Activated naive CD8-positive, alpha-beta T cell treated with anti-CD3 and anti-CD28 coated beads, Interleukin-2, amount 50 U/mL, for 24 hours (primary cell): ENCODE measurements around the gene AGPS.

Experiments
- ATAC-seq: fragments of 150-1000 bp; cut with Tn5 transposase; one replicate; pipeline ENCODE4 v1.10.0; 2021
- DNase-seq: peaks from one replicate; pipeline ENCODE4 v3.0.0; 2021
- H3K27ac Mint-ChIP-seq: one replicate; pipeline ENCODE4 v1.8.0; 2021; ENCODE audit warnings: mild to moderate bottlenecking, mixed read lengths
- H3K27me3 Mint-ChIP-seq: one replicate; pipeline ENCODE4 v1.8.0; 2021; ENCODE audit warnings: mixed read lengths
- H3K36me3 Mint-ChIP-seq: one replicate; pipeline ENCODE4 v1.8.0; 2021; ENCODE audit warnings: low read depth, mixed read lengths
- H3K4me1 Mint-ChIP-seq: one replicate; pipeline ENCODE4 v1.8.0; 2021; ENCODE audit warnings: mixed read lengths
- H3K4me3 Mint-ChIP-seq: one replicate; pipeline ENCODE4 v1.8.0; 2021; ENCODE audit warnings: mild to moderate bottlenecking, moderate library complexity, mixed read lengths
- H3K9me3 Mint-ChIP-seq: one replicate; pipeline ENCODE4 v1.8.0; 2021; ENCODE audit warnings: mixed read lengths

AGPS gene

GRCh38 chr2:177568390-177568789 is 175.8 kb downstream of the AGPS start:
- no peak overlapping the region for H3K27ac Mint-ChIP-seq
- H3K4me3 Mint-ChIP-seq = no peak overlapping the region
- H3K27me3 Mint-ChIP-seq = peaks cover 1% of the 10 kb centered on the region
- no peaks in the 10 kb centered on the region for H3K4me1 Mint-ChIP-seq
- DNase-seq (no peak), ATAC-seq (no peak)
- H3K36me3 Mint-ChIP-seq = no peaks in the 10 kb centered on the region
- H3K9me3 Mint-ChIP-seq = no peaks in the 10 kb centered on the region

- ATAC-seq (no peak), DNase-seq (no peak)
- Mint-ChIP-seq H3K4me3 (no peak overlapping the region), H3K27me3 (peaks cover 1% of the 10 kb centered on the region), H3K4me1 (no peaks in the 10 kb centered on the region), H3K27ac (no peak overlapping the region), H3K9me3 (no peaks in the 10 kb centered on the region), H3K36me3 (no peaks in the 10 kb centered on the region)
Observed at GRCh38 chr2:177568893-177569292, 176.3 kb downstream of the AGPS start.

- H3K9me3 Mint-ChIP-seq = no peaks in the 10 kb centered on the region
- DNase-seq (no peak), ATAC-seq (no peak)
- no peaks in the 10 kb centered on the region for H3K36me3 Mint-ChIP-seq
- H3K27me3 Mint-ChIP-seq = peaks cover 1% of the 10 kb centered on the region
- H3K4me1 Mint-ChIP-seq = no peaks in the 10 kb centered on the region
- no peak overlapping the region for H3K4me3 Mint-ChIP-seq
- no peak overlapping the region for H3K27ac Mint-ChIP-seq
Observed at GRCh38 chr2:177572236-177572671, 179.7 kb downstream of the AGPS start.

- DNase-seq (no peak), ATAC-seq (no peak)
- Mint-ChIP-seq H3K4me3 (no peak overlapping the region), H3K36me3 (no peaks in the 10 kb centered on the region), H3K27me3 (peaks cover 1% of the 10 kb centered on the region), H3K4me1 (no peaks in the 10 kb centered on the region), H3K9me3 (no peaks in the 10 kb centered on the region), H3K27ac (no peak overlapping the region)
Observed at GRCh38 chr2:177573120-177573519, 180.5 kb downstream of the AGPS start.

- DNase-seq (no peak), ATAC-seq (no peak)
- Mint-ChIP-seq H3K9me3 (no peaks in the 10 kb centered on the region), H3K27me3 (peaks cover 1% of the 10 kb centered on the region), H3K4me3 (no peak overlapping the region), H3K36me3 (no peaks in the 10 kb centered on the region), H3K27ac (no peak overlapping the region), H3K4me1 (no peaks in the 10 kb centered on the region)
Observed at GRCh38 chr2:177574356-177574755, 181.8 kb downstream of the AGPS start.

GRCh38 chr2:177575358-177575757 is 182.8 kb downstream of the AGPS start:
- DNase-seq (no peak), ATAC-seq (no peak)
- no peak overlapping the region for H3K4me3 Mint-ChIP-seq
- no peaks in the 10 kb centered on the region for H3K4me1 Mint-ChIP-seq
- H3K27me3 Mint-ChIP-seq = peaks cover 1% of the 10 kb centered on the region
- no peak overlapping the region for H3K27ac Mint-ChIP-seq
- no peaks in the 10 kb centered on the region for H3K36me3 Mint-ChIP-seq
- H3K9me3 Mint-ChIP-seq = no peaks in the 10 kb centered on the region

- peaks cover 1% of the 10 kb centered on the region for H3K27me3 Mint-ChIP-seq
Observed at GRCh38 chr2:177577075-177577474, 184.5 kb downstream of the AGPS start.

GRCh38 chr2:177578454-177578853 is 185.9 kb downstream of the AGPS start:
- H3K27ac Mint-ChIP-seq = no peak overlapping the region
- DNase-seq = no peak
- no peak for ATAC-seq
- no peaks in the 10 kb centered on the region for H3K9me3 Mint-ChIP-seq
- H3K27me3 Mint-ChIP-seq = no peaks in the 10 kb centered on the region
- H3K36me3 Mint-ChIP-seq = no peaks in the 10 kb centered on the region
- H3K4me1 Mint-ChIP-seq = no peaks in the 10 kb centered on the region
- no peak overlapping the region for H3K4me3 Mint-ChIP-seq

More at GRCh38 chr2:177577075-177577474, 184.5 kb downstream of the AGPS start:
- H3K36me3 Mint-ChIP-seq = no peaks in the 10 kb centered on the region
- no peaks in the 10 kb centered on the region for H3K9me3 Mint-ChIP-seq
- no peak overlapping the region for H3K4me3 Mint-ChIP-seq
- ATAC-seq (no peak), DNase-seq (no peak)
- no peaks in the 10 kb centered on the region for H3K4me1 Mint-ChIP-seq
- no peak overlapping the region for H3K27ac Mint-ChIP-seq

GRCh38 chr2:177579486-177580036 is 187.0 kb downstream of the AGPS start:
- ATAC-seq = no peak
- no peaks in the 10 kb centered on the region for H3K36me3 Mint-ChIP-seq
- H3K27me3 Mint-ChIP-seq = no peaks in the 10 kb centered on the region
- H3K4me3 Mint-ChIP-seq = no peak overlapping the region
- no peaks in the 10 kb centered on the region for H3K9me3 Mint-ChIP-seq
- no peak for DNase-seq
- H3K4me1 Mint-ChIP-seq = no peaks in the 10 kb centered on the region
- H3K27ac Mint-ChIP-seq = no peak overlapping the region

- ATAC-seq (no peak), DNase-seq (no peak)
- Mint-ChIP-seq H3K4me1 (no peaks in the 10 kb centered on the region), H3K9me3 (no peaks in the 10 kb centered on the region), H3K36me3 (no peaks in the 10 kb centered on the region), H3K4me3 (no peak overlapping the region), H3K27me3 (no peaks in the 10 kb centered on the region), H3K27ac (no peak overlapping the region)
Observed at GRCh38 chr2:177582000-177582399, 189.4 kb downstream of the AGPS start.

- no peak overlapping the region for H3K4me3 Mint-ChIP-seq
- H3K36me3 Mint-ChIP-seq = no peaks in the 10 kb centered on the region
- no peak overlapping the region for H3K27ac Mint-ChIP-seq
- H3K4me1 Mint-ChIP-seq = no peaks in the 10 kb centered on the region
- no peaks in the 10 kb centered on the region for H3K9me3 Mint-ChIP-seq
- peaks cover 2% of the 10 kb centered on the region for H3K27me3 Mint-ChIP-seq
- ATAC-seq = no peak
- DNase-seq = no peak
Observed at GRCh38 chr2:177584030-177584692, 191.6 kb downstream of the AGPS start.

- no peaks in the 10 kb centered on the region for H3K9me3 Mint-ChIP-seq
- no peak overlapping the region for H3K27ac Mint-ChIP-seq
- H3K27me3 Mint-ChIP-seq = peaks cover 6% of the 10 kb centered on the region
- ATAC-seq = no peak
- H3K4me1 Mint-ChIP-seq = no peaks in the 10 kb centered on the region
- no peaks in the 10 kb centered on the region for H3K36me3 Mint-ChIP-seq
- H3K4me3 Mint-ChIP-seq = no peak overlapping the region
- no peak for DNase-seq
Observed at GRCh38 chr2:177585234-177585863, 192.8 kb downstream of the AGPS start.

- Mint-ChIP-seq H3K27me3 (peaks cover 6% of the 10 kb centered on the region), H3K27ac (no peak overlapping the region), H3K4me1 (no peaks in the 10 kb centered on the region), H3K9me3 (no peaks in the 10 kb centered on the region), H3K36me3 (no peaks in the 10 kb centered on the region), H3K4me3 (no peak overlapping the region)
- ATAC-seq (no peak), DNase-seq (no peak)
Observed at GRCh38 chr2:177586154-177586553, 193.6 kb downstream of the AGPS start.

GRCh38 chr2:177587371-177587770 is 194.8 kb downstream of the AGPS start:
- Mint-ChIP-seq H3K27ac (no peak overlapping the region), H3K36me3 (no peaks in the 10 kb centered on the region), H3K27me3 (peaks cover 6% of the 10 kb centered on the region), H3K4me1 (no peaks in the 10 kb centered on the region), H3K9me3 (no peaks in the 10 kb centered on the region), H3K4me3 (no peak overlapping the region)
- DNase-seq (no peak), ATAC-seq (no peak)

GRCh38 chr2:177588671-177589070 is 196.1 kb downstream of the AGPS start:
- no peaks in the 10 kb centered on the region for H3K4me1 Mint-ChIP-seq
- peaks cover 6% of the 10 kb centered on the region for H3K27me3 Mint-ChIP-seq
- ATAC-seq (no peak), DNase-seq (no peak)
- no peaks in the 10 kb centered on the region for H3K9me3 Mint-ChIP-seq
- no peak overlapping the region for H3K27ac Mint-ChIP-seq
- H3K36me3 Mint-ChIP-seq = no peaks in the 10 kb centered on the region
- H3K4me3 Mint-ChIP-seq = no peak overlapping the region
